Hippocampal formation (tissue), 2 donors: Measurements from ENCODE around the gene GLS.
"Not testable (repeated sequence)": the region's sequence is repeated elsewhere in the genome, so short reads cannot be mapped to it uniquely, and the experiment has no call there.

Experiments used
- DNase-seq, 2 donors: peaks; one replicate each; lab custom pipeline; 2025; lab: John Stamatoyannopoulos, UW

GLS gene

DNA sequence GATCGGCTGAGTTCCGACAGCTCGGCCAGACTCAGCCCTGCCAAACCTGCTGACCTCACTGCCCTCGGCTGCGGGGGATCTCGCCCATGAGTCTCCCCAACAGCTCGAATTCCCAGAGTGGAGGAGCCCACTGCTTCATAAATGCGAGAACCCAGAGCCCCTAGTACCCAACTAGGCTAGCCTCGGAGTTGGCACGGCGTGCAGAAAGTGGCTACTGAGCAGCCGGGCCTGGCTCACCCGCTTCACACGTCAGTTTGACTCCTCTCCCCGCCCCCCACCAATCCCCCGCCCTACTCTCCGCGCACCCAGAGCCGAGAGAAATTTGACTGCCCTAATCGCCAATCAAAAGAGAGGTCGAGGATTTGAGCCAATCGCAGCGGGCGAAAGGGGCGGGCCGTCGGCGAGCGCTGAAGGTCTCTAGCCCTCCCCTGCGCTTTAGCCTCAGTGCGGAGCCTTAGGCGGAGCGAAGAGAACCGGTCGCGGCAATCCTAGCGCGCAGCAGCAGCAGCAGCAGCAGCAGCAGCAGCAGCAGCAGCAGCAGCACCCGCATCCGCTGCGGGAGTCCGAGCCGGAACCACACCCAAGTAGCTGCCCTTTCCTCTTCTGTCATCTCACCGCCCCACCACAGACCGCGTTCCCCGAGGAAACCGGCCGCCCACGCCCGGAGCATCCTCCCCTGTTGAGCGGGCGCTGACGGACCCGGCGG lies at the start of gene GLS:
Gene GLS, plus strand, starts transcription at position 444 of the 706 bp plus-strand sequence. CDS start 264 bp downstream, outside the sequence.
- DNase-seq, result peak; percentile 97 to 98

DNA sequence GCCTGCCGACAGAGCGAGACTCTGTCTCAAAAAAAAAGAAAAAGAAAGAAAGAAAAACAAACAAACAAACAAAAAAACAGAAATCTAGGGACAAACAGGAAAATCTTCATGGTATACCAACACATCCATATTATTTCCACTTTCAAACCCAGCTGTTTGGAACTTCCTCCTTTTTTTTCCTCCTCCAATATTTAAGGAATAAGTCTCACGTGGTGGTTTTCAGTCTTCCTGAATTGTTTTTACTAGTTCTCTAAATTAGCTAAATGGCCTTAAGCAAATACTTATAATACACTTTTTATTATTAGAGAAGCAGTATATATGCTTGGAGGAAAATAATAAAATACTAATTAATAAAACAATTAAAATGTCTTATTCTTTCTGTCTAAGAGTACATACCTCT lies 48.7 kb upstream of the GLS start:
- DNase-seq, result no peak

DNA sequence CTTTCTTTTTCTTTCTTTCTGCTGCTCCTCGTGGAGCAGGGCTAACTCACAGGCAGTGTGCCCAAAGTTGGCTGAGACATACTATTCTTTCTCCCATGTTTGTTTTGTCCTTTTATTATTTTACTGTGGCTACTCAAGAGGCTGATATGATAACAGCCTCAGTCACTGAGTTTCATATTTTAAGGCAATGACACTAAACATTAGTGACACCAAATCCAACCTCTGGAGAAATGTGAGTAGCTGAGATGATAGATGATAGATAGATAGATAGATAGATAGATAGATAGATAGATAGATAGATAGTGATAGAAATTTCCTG lies 45.8 kb upstream of the GLS start:
- no peak for DNase-seq

DNA sequence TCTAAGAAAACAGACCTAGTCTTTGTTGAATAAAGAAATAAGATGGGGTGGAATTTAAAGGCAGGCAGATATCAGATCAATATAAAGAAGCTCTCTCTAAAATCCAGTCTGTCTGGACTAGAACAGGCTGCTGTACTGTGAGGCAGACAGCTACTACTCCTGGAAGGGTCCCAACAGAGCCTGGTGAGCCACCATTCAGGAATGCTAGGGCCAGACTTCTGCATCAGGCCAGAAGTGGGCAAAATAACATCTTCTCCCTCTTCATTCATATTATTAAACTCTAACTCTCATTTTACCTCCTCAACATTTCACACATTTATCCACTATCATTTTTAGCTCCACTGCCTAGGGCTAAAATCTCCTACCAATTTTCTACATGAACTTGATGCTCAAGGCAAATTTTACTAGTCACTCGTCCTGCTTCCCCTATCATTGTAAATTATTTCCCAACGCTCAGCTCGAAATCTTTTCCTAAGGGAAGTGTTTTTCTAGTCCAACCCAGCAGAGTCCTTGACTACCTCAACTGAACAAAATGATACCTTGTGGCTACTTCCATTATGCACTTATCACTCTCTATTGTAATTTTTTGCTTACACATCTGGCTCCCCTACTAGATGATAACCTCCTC lies 45.2 kb upstream of the GLS start:
- no peak for DNase-seq

GRCh38 chr2:190836767-190837166 lies 43.9 kb upstream of the GLS start:
- no peak for DNase-seq

- DNase-seq, result no peak
Measured at GRCh38 chr2:190837420-190837819, 43.2 kb upstream of the GLS start.

GRCh38 chr2:190837952-190838361 lies 42.7 kb upstream of the GLS start:
- DNase-seq, result no peak

GRCh38 chr2:190838492-190838910 lies 42.1 kb upstream of the GLS start:
- DNase-seq, result no peak

- no peak for DNase-seq
Measured at GRCh38 chr2:190840569-190841172, 40.0 kb upstream of the GLS start.

GRCh38 chr2:190841707-190842505 lies 38.7 kb upstream of the GLS start:
- peak in 1 of 2 donors; percentile 37 for DNase-seq

GRCh38 chr2:190842606-190843104 lies 38.0 kb upstream of the GLS start:
- no peak for DNase-seq

- DNase-seq, result no peak
Measured at GRCh38 chr2:190843890-190844699, 36.5 kb upstream of the GLS start.

- no peak for DNase-seq
Measured at GRCh38 chr2:190844700-190845401, 35.8 kb upstream of the GLS start.

- DNase-seq, result no peak
Measured at GRCh38 chr2:190846746-190847145, 33.9 kb upstream of the GLS start.

GRCh38 chr2:190847504-190848081 lies 33.0 kb upstream of the GLS start:
- DNase-seq, result no peak

GRCh38 chr2:190849774-190850173 lies 30.8 kb upstream of the GLS start:
- no peak for DNase-seq

- not testable (repeated sequence) for DNase-seq
Measured at GRCh38 chr2:190853022-190853421, 27.6 kb upstream of the GLS start.

GRCh38 chr2:190853531-190854383 lies 26.9 kb upstream of the GLS start:
- no peak for DNase-seq

GRCh38 chr2:190854726-190855125 lies 25.9 kb upstream of the GLS start:
- no peak for DNase-seq

GRCh38 chr2:190855245-190855644 lies 25.4 kb upstream of the GLS start:
- DNase-seq, result no peak
